IPS-18a (cell line): ENCODE results near the gene PDE7B.

Experiments used
- H3K27ac ChIP-seq: one replicate; pipeline ENCODE4 v1.5.1; 2013; ENCODE audit warnings: low read length
- H3K27me3 ChIP-seq: one replicate; pipeline ENCODE4 v1.6.1; 2013; ENCODE audit warnings: mild to moderate bottlenecking, low read length; ENCODE audit not compliant: control insufficient read depth, insufficient read depth
- H3K36me3 ChIP-seq: one replicate; pipeline ENCODE4 v1.6.1; 2013; ENCODE audit warnings: low read depth, low read length; ENCODE audit not compliant: control insufficient read depth
- H3K4me1 ChIP-seq: one replicate; pipeline ENCODE4 v1.6.1; 2013; ENCODE audit warnings: low read depth, low read length; ENCODE audit not compliant: control insufficient read depth
- H3K4me3 ChIP-seq: one replicate; pipeline ENCODE4 v1.5.1; 2013; ENCODE audit warnings: low read length
- H3K9ac ChIP-seq: one replicate; pipeline ENCODE4 v1.6.1; 2013; ENCODE audit warnings: mild to moderate bottlenecking, low read length, moderate library complexity
- H3K9me3 ChIP-seq: one replicate; pipeline ENCODE4 v1.6.1; 2013; ENCODE audit warnings: low read depth, low read length; ENCODE audit not compliant: control insufficient read depth

Gene PDE7B

DNA sequence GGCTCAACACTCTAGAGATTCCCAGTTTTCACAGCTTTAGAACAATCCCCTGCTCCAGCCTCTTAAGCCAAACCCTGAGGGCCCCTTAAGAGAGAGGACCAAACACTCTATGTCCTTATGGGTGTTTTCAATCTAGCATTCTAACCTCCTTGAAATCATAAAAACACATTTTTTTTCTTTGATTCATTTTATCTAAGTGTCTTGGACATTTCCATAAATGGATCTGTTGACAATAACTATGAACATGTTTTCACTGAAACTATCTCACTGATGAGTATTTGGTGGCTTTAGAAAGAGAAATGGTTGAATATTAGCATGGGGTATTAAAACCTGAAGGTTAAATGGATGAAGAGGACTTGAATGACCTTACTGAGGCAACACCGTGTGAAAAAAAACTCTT, 27.6 kb upstream of the PDE7B start:
- Histone ChIP-seq H3K36me3 (no peaks in the 10 kb centered on the region), H3K4me3 (no peak overlapping the region), H3K27ac (no peak overlapping the region), H3K4me1 (peaks cover 11% of the 10 kb centered on the region), H3K9me3 (no peaks in the 10 kb centered on the region), H3K27me3 (no peaks in the 10 kb centered on the region), H3K9ac (no peak overlapping the region)

DNA sequence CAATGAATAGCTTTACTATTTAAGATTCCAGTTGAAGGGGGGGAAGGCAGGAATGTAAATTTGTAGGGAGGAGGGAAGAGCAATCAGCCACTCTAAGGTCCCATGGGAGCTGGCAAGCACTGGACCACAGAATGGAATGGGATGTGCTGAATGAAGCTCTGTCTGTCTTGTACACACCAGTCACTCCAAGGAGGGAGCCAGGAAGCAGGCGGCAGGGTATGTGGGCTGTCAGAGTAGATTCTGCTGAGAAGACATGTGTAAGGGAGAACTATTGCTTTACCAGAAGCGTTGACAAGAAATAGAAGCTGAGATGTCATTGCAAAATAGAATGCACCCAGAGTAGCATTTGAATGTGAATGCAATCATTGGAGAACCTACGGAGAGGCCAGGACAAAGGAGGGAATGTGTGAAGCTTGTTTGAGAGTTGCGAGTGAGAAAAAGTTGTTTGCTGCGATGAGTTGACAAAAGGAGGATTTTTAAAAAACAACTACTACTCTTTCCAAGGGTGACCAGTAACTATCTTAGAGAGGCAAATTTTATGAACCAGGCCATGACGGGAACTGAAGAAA, 25.2 kb upstream of the PDE7B start:
- H3K4me3 ChIP-seq = no peak overlapping the region
- H3K4me1 ChIP-seq = peaks cover 11% of the 10 kb centered on the region
- no peaks in the 10 kb centered on the region for H3K9me3 ChIP-seq
- no peak overlapping the region for H3K27ac ChIP-seq
- no peaks in the 10 kb centered on the region for H3K27me3 ChIP-seq
- no peaks in the 10 kb centered on the region for H3K36me3 ChIP-seq
- no peak overlapping the region for H3K9ac ChIP-seq

DNA sequence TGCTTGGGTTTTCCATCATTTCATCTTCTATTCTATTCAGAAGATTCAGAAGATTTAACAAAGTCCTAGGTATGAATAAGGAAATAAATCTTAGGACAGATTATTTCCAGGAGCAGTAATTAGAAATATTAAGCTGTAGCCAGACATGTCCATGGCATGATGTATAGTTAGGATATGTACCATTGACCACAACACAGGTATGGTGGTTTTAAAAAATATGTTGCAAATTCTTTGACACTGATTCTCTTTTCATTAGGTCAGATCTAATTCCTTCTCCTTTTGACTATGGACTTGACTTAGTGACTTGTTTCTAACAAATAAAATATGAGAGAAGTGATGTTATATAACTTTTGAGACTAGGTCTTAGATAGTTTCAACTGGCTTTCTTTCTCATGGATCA, 23.5 kb upstream of the PDE7B start:
- no peaks in the 10 kb centered on the region for H3K36me3 ChIP-seq
- H3K27me3 ChIP-seq = no peaks in the 10 kb centered on the region
- H3K27ac ChIP-seq = no peak overlapping the region
- no peak overlapping the region for H3K9ac ChIP-seq
- H3K4me3 ChIP-seq = no peak overlapping the region
- peaks cover 11% of the 10 kb centered on the region for H3K4me1 ChIP-seq
- H3K9me3 ChIP-seq = no peaks in the 10 kb centered on the region

DNA sequence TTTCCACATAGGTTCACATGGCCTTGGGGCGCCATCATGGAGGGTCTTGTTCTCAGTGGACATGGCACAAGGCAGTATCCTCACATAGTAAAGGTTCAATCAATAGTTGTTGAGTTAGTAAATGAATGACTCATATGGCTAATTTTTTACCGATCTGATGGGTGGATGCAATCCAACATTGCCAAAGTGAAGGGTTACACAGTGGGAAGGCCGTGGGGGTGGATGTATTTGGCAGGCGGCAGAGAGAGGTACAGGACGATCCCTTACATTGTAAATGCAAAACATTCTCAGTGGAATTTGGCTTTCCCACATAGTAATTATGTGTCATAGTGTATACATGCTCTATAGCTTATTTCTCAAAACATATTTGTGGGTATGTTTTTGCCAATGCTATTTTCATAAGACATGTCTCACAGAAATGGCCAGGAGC, 21.0 kb upstream of the PDE7B start:
- H3K27ac ChIP-seq = no peak overlapping the region
- H3K36me3 ChIP-seq = no peaks in the 10 kb centered on the region
- no peak overlapping the region for H3K9ac ChIP-seq
- H3K4me3 ChIP-seq = no peak overlapping the region
- no peaks in the 10 kb centered on the region for H3K27me3 ChIP-seq
- H3K4me1 ChIP-seq = peaks cover 11% of the 10 kb centered on the region
- H3K9me3 ChIP-seq = no peaks in the 10 kb centered on the region

DNA sequence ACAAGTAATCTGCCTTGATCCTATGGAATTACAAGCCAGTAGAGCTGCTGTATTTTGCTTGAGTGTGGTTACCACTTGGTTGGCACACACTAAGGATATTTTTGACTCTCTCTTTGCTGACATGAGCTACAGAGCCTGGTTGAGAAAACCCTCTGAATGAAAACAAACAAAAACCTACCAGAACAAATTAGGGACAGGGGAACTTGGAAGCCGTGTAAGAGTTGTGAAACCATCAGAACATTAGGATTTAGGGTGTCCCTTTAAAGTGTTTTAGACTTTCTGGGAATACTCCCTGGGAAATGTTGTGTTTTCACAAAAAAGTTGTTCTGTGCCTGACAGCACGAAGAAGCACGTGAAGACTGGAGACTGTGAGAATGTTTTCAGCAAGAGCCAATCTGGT, 20.5 kb upstream of the PDE7B start:
- H3K4me3 ChIP-seq = no peak overlapping the region
- no peaks in the 10 kb centered on the region for H3K9me3 ChIP-seq
- H3K27ac ChIP-seq = no peak overlapping the region
- no peaks in the 10 kb centered on the region for H3K27me3 ChIP-seq
- no peaks in the 10 kb centered on the region for H3K36me3 ChIP-seq
- H3K4me1 ChIP-seq = peaks cover 9% of the 10 kb centered on the region
- no peak overlapping the region for H3K9ac ChIP-seq

DNA sequence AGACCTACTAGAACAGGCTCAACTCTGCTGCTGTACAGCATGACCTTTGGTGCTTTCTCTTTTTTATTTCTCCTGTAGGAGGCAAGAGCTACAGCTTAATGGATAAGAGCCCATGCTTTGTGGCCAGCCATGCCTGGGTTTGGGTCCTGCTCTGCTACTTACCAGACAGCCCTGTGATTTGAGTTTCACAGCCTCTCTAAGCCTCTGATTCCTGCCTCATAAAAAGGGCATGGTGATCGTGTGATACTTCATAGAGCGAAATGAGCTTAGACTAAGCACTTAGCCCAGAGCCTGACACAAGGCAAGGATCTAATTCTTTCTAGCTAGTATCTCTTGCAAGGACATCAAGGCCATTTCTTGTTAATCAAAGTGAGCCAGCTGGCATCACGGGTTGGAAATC, 19.3 kb upstream of the PDE7B start:
- Histone ChIP-seq H3K4me1 (peaks cover under 1% of the 10 kb centered on the region), H3K9me3 (no peaks in the 10 kb centered on the region), H3K27ac (no peak overlapping the region), H3K4me3 (no peak overlapping the region), H3K27me3 (no peaks in the 10 kb centered on the region), H3K9ac (no peak overlapping the region), H3K36me3 (no peaks in the 10 kb centered on the region)

DNA sequence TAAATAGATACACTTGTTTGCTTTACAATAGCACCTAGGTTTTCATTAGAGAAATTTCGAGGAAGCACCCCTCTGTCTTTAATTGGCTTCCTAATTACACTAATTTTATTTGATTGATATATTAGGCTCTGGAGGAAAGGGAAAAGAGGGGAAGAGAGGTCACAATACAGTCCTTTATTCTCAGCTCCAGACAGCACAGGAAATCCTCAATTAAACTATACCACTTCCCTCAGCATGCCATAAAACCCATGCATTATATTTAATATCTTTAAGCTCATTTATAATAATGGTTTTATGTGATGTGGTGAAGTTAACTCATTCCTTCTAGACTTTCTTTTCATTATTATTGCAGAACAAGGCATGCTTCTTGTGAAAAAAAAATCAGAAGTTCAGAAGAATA, 17.7 kb upstream of the PDE7B start:
- Histone ChIP-seq H3K27ac (no peak overlapping the region), H3K27me3 (no peaks in the 10 kb centered on the region), H3K9ac (no peak overlapping the region), H3K4me1 (no peaks in the 10 kb centered on the region), H3K4me3 (no peak overlapping the region), H3K36me3 (no peaks in the 10 kb centered on the region), H3K9me3 (no peaks in the 10 kb centered on the region)

DNA sequence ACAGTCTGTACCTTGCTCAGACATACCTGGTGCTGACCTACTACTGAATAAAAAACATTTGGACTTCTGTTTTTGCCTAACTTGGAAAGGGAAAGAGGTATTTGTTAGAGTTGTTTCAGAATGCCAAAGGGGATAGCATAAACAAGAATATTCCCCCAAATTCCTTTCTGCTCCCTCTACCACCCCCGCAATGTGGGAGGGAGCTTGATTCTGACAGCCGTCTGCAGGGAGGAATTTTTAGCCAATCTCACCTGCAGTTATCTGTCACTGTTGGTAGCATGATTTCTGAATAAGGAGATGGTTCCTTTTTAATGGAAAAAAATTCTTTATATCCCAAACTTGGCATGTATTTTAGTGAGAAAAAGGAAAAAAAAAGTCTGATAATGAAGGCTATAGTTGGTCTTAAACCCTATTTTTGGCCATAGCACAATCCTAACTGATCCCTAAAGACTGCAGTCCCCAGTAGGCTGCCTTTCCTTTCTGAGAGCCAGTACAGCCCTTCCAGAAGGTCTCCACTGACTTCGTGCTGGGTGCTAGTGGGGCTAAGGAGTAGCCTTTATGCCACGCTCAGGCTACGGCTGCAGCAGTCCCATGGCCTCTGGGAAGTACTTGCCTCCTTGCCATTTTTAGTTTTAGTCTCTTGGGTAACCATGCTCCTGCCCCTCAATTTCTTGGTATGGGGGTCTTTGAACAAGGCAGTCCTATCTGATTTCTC, 13.6 kb upstream of the PDE7B start:
- H3K36me3 ChIP-seq = no peaks in the 10 kb centered on the region
- no peaks in the 10 kb centered on the region for H3K27me3 ChIP-seq
- no peaks in the 10 kb centered on the region for H3K4me1 ChIP-seq
- H3K9ac ChIP-seq = no peak overlapping the region
- no peak overlapping the region for H3K4me3 ChIP-seq
- H3K9me3 ChIP-seq = no peaks in the 10 kb centered on the region
- no peak overlapping the region for H3K27ac ChIP-seq

DNA sequence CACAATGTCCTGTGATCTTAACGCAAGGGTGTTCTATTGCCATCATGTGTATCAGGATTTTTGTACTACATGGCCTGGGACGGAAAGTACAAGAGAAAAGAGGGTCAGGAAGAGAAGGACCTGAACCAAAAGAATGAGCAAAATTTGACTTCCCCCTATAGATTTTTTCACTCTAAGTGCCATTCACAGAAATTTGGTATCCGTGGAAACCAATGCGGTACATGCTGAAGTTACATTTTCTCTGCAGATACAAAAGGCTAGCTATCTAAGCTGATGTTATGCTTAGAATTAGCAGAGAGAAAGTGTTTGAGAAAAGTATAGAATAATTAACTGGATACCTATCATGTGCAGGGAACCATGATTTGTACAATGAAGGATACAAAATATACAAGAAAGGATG, 12.4 kb upstream of the PDE7B start:
- Histone ChIP-seq H3K4me3 (no peak overlapping the region), H3K27me3 (no peaks in the 10 kb centered on the region), H3K4me1 (no peaks in the 10 kb centered on the region), H3K9me3 (no peaks in the 10 kb centered on the region), H3K27ac (no peak overlapping the region), H3K9ac (no peak overlapping the region), H3K36me3 (no peaks in the 10 kb centered on the region)

DNA sequence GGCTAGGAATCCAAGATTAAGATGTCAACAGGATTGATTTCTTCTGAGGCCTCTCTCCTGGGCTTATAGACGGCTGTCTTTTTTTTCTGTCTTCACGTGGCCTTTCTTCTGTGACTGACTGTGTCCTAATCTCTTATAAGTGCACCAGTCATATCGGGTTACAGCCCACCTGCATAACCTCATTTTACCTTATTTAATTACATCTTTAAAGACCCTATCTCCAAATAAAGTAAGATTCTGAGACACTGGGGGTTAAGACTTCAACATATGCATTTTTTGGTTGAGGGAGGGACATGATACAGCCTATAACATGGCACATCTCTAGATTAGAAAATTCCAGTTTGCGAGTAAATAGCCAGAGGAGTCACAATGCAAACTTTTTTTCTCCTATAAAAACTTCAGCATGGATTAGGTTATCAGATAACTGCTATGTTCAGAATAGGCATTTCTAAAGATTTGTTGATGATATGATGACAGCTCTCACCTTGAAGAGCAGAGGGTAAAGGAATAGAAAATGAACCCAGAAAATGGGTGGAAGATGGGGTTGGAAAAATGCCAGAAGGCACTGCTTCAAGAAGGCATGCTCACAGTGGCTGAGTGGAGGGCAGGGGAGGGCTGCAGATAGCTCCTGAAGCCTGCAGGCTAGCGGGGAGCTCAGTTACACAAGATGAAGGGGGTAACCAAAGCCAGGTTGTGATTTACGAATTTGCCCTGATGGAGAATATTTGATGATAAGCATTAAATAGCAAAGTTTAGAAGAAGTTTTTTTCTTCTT, 8.7 kb upstream of the PDE7B start:
- no peak overlapping the region for H3K27ac ChIP-seq

DNA sequence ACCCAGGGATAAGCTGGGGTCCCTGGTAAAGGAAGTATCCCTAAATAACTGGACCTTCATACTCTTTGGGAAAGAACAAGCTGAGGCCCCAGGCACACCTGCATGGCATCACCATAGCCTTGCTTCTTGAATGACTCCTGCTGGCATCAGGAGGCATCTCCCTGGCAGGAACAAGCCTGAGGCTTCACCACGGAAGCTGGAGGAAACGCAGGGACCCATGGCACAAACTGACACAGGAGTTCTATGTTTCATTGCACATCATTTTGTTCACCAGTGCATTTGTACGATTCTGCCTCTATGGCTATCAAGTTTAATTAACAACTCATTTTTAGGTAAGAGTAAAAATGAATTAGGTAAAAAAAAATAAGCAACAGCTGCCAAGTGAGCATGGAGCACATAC, 619 bp upstream of the PDE7B start:
- H3K4me3 ChIP-seq = no peak overlapping the region
- H3K4me1 ChIP-seq = no peaks in the 10 kb centered on the region
- no peak overlapping the region for H3K27ac ChIP-seq
- H3K9ac ChIP-seq = no peak overlapping the region
- no peaks in the 10 kb centered on the region for H3K9me3 ChIP-seq
- H3K27me3 ChIP-seq = no peaks in the 10 kb centered on the region
- H3K36me3 ChIP-seq = no peaks in the 10 kb centered on the region

More for the DNA sequence above, 8.7 kb upstream of the PDE7B start:
- Histone ChIP-seq H3K4me3 (no peak overlapping the region), H3K4me1 (no peaks in the 10 kb centered on the region), H3K9me3 (no peaks in the 10 kb centered on the region), H3K27me3 (no peaks in the 10 kb centered on the region), H3K9ac (no peak overlapping the region), H3K36me3 (no peaks in the 10 kb centered on the region)
